Hair follicular keratinocyte (primary cell): ENCODE measurements around the gene TMEM255A. TPM values are rescaled to one million over a fixed set of nuclear protein-coding genes. Genes with fewer than 3 reads are reported as not detected.

Source experiments
- total RNA-seq: library from RNA; depleted of rRNA; stranded (reverse); fragments of >200 nt; gene quantifications from 2 replicates; pipeline ENCODE4 v1.2.3, GENCODE V29; 2015

TMEM255A gene
- not detected in 2 replicates for total RNA-seq

DNA sequence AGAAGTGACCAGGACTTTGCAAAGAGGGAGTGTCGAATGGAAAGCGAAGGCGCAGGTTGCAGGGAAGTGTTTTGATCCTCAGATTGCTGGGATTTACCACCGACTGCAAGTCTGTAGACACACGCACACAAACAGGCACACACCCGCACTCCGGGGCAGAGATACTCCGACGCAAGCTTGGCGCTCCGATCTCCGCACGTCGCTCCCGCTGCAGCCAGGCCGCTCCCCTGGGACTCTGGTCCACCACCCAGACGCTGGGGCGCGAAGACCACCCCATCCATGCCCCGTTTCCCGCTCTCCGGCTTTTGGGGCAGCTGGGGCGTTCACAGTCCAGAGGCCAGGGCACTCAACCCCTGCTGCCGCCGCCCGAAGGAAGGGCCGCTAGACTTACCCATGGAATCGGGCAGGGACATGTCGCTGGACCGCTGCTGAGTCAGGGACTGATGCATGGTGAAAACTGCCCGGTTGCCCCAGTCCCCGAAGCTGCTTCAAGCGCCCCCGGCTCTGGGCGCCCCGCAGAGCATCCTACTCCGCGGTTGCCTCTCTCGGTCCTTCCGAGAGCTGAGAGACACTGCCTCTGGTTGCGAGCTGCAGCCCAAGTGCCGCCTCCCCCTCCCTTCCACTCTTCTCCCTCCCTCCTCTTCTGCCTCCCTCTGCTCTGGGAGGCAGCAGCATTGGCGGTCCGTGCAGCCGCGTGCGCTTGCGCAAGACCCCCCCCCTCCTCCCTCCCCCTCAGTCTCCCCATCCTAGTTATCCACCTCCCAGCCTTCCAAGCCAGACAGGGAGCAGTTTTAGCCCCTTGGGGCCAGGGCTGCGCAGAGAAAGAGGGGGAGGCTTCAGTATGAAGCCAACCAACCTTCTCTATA lies at the start of gene TMEM255A:
TSS of gene TMEM255A (minus strand) at position 601 of the 866 bp plus-strand sequence. CDS start at position 449, 152 bp downstream.

DNA sequence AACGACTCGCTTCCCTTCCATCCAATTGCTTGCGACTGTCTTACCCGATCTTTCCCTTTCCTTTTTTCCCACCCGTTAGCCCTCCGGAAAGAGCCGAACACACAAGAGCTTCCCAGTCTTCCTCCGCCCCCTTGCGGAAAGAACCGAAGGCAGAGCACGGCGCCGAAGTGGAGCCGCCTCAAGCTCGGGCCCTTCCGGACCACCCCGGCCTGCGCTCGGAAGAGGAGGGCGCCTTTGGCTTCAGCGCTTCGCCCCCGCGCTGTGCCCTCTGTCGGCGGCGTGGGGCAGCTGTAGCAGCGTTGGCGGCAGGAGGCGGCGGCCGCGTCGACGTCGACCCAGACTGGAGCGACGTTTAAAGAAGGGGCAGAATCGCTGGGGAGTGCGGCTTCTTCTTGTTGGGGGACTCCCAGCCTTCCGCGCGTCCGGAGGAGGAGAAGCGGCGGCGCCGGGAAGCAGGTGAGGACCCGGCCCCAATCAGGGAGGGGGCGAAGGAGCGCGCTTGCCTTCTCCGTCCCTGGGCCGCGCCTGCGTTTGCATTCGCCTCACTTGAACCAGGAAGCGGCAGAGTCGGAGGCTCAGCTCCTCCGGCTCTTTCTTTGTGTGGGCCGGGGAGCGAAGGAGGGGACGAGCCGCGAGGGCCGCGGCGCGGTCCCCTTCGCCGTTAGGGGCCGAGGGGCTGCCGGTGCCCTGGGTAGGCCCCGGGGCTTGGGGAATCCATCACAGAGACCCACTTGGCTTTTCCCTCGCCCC lies 60.6 kb downstream of the TMEM255A start, which contains the start of gene ZBTB33:
TSS of gene ZBTB33 (plus strand) at position 291 of the 750 bp plus-strand sequence. CDS start 2,604 bp downstream, outside the sequence.

Other genes with a start within 250 kb of the TMEM255A start
- gene RHOXF2B, start 233.8 kb downstream of the TMEM255A start, total RNA-seq: not detected in 2 replicates
- gene RHOXF1, start 195.5 kb downstream of the TMEM255A start, total RNA-seq: not detected in 2 replicates
- gene RHOXF2, start 152.8 kb downstream of the TMEM255A start, total RNA-seq: not detected in 2 replicates
- 9.8 and 15.2 TPM in 2 replicates for gene ZBTB33, start 60.6 kb downstream of the TMEM255A start, total RNA-seq
- gene ATP1B4, start 50.6 kb upstream of the TMEM255A start, total RNA-seq: not detected in 2 replicates
- 84.4 and 132 TPM in 2 replicates for gene LAMP2, start 157.8 kb upstream of the TMEM255A start, total RNA-seq
- gene CUL4B, start 249.5 kb upstream of the TMEM255A start, total RNA-seq: 16.4 and 22.9 TPM in 2 replicates